SH-SY5Y (cell line): ENCODE results near the gene C19orf81.

Source experiments
- GATA2 ChIP-seq: IDR thresholded peaks from 2 replicates; pipeline ENCODE4 v1.6.1; 2011; ENCODE audit warnings: mild to moderate bottlenecking, low read depth, low read length
- GATA3 ChIP-seq: IDR thresholded peaks from 2 replicates; pipeline ENCODE4 v1.6.1; 2011; ENCODE audit warnings: low read depth, mild to moderate bottlenecking, low read length, moderate library complexity

C19orf81 gene

GRCh38 chr19:50649433-50650391, at the start of gene C19orf81:
Gene C19orf81 (plus strand): TSS chr19:50649445. CDS start chr19:50649445, 0 bp downstream.
- TF ChIP-seq GATA2: no peak
- TF ChIP-seq GATA3: no peak

- TF ChIP-seq GATA3 (no peak), GATA2 (no peak)
Observed at GRCh38 chr19:50601407-50602088, 47.7 kb upstream of the C19orf81 start.

- TF ChIP-seq GATA2 (no peak), GATA3 (no peak)
Observed at GRCh38 chr19:50602089-50602422, 47.2 kb upstream of the C19orf81 start.

- TF ChIP-seq GATA2 (no peak), GATA3 (no peak)
Observed at GRCh38 chr19:50602496-50602895, 46.7 kb upstream of the C19orf81 start.

- TF ChIP-seq GATA3 (no peak), GATA2 (no peak; the same call in 1 of the 2 replicates)
Observed at GRCh38 chr19:50602935-50603334, 46.3 kb upstream of the C19orf81 start.

- no peak for TF ChIP-seq GATA2
- no peak for TF ChIP-seq GATA3
Observed at GRCh38 chr19:50607388-50607787, 41.9 kb upstream of the C19orf81 start.

- no peak for TF ChIP-seq GATA2
- TF ChIP-seq GATA3: no peak
Observed at GRCh38 chr19:50607874-50608785, 41.1 kb upstream of the C19orf81 start.

- TF ChIP-seq GATA3 (no peak), GATA2 (no peak)
Observed at GRCh38 chr19:50624949-50625600, 24.2 kb upstream of the C19orf81 start.

- no peak for TF ChIP-seq GATA2
- no peak for TF ChIP-seq GATA3
Observed at GRCh38 chr19:50626011-50626410, 23.2 kb upstream of the C19orf81 start.

- TF ChIP-seq GATA2 (no peak), GATA3 (no peak)
Observed at GRCh38 chr19:50626795-50627194, 22.4 kb upstream of the C19orf81 start.

- TF ChIP-seq GATA2 (no peak), GATA3 (no peak)
Observed at GRCh38 chr19:50628146-50628545, 21.1 kb upstream of the C19orf81 start.

- no peak for TF ChIP-seq GATA2
- TF ChIP-seq GATA3: no peak
Observed at GRCh38 chr19:50628551-50628950, 20.7 kb upstream of the C19orf81 start.

- TF ChIP-seq GATA2: no peak
- no peak for TF ChIP-seq GATA3
Observed at GRCh38 chr19:50629194-50629593, 20.1 kb upstream of the C19orf81 start.

GRCh38 chr19:50629801-50630200, 19.4 kb upstream of the C19orf81 start:
- TF ChIP-seq GATA3: no peak
